Activated T-cell treated with anti-CD3 and anti-CD28 coated beads, Interleukin-2, amount 50 U/mL, for 24 hours (primary cell): ENCODE data around the gene SLC22A23.

Experiments used
- DNase-seq: peaks from one replicate; pipeline ENCODE4 v3.0.0-alpha.2; 2020
- H3K27ac Mint-ChIP-seq: 2 replicates; pipeline ENCODE4 v1.8.0; 2020; ENCODE audit warnings: mild to moderate bottlenecking, mixed read lengths
- H3K27me3 Mint-ChIP-seq: 2 replicates; pipeline ENCODE4 v1.8.0; 2020; ENCODE audit warnings: mixed read lengths
- H3K36me3 Mint-ChIP-seq: 2 replicates; pipeline ENCODE4 v1.8.0; 2020; ENCODE audit warnings: low read depth, mixed read lengths
- H3K4me1 Mint-ChIP-seq: 2 replicates; pipeline ENCODE4 v1.8.0; 2020; ENCODE audit warnings: low read depth, mixed read lengths
- H3K4me3 Mint-ChIP-seq: 2 replicates; pipeline ENCODE4 v1.8.0; 2020; ENCODE audit warnings: mild to moderate bottlenecking, moderate library complexity, mixed read lengths
- H3K9me3 Mint-ChIP-seq: 2 replicates; pipeline ENCODE4 v1.8.0; 2020; ENCODE audit warnings: mixed read lengths

Gene SLC22A23

GRCh38 chr6:3411967-3412778 is 44.7 kb downstream of the SLC22A23 start:
- H3K27ac Mint-ChIP-seq, result no peak overlapping the region
- H3K4me1 Mint-ChIP-seq, result peaks cover 15% of the 10 kb centered on the region
- no peak overlapping the region for H3K4me3 Mint-ChIP-seq
- H3K9me3 Mint-ChIP-seq, result no peaks in the 10 kb centered on the region
- no peaks in the 10 kb centered on the region for H3K36me3 Mint-ChIP-seq
- DNase-seq, result no peak
- H3K27me3 Mint-ChIP-seq, result no peaks in the 10 kb centered on the region

- Mint-ChIP-seq H3K27ac (no peak overlapping the region), H3K9me3 (no peaks in the 10 kb centered on the region), H3K4me3 (no peak overlapping the region), H3K36me3 (no peaks in the 10 kb centered on the region), H3K4me1 (peaks cover 15% of the 10 kb centered on the region), H3K27me3 (no peaks in the 10 kb centered on the region)
- DNase-seq, result peak; percentile 48
Observed at GRCh38 chr6:3410385-3411360, 46.2 kb downstream of the SLC22A23 start.

- Mint-ChIP-seq H3K4me3 (no peak overlapping the region), H3K27ac (no peak overlapping the region), H3K27me3 (no peaks in the 10 kb centered on the region), H3K36me3 (no peaks in the 10 kb centered on the region), H3K4me1 (peaks cover 12% of the 10 kb centered on the region), H3K9me3 (no peaks in the 10 kb centered on the region)
- no peak for DNase-seq
Observed at GRCh38 chr6:3409699-3410384, 47.0 kb downstream of the SLC22A23 start.

GRCh38 chr6:3408665-3409064 is 48.2 kb downstream of the SLC22A23 start:
- peaks cover 5% of the 10 kb centered on the region for H3K4me1 Mint-ChIP-seq
- no peaks in the 10 kb centered on the region for H3K9me3 Mint-ChIP-seq
- H3K27me3 Mint-ChIP-seq, result no peaks in the 10 kb centered on the region
- DNase-seq, result no peak
- H3K36me3 Mint-ChIP-seq, result no peaks in the 10 kb centered on the region
- no peak overlapping the region for H3K4me3 Mint-ChIP-seq
- H3K27ac Mint-ChIP-seq, result no peak overlapping the region

- no peak for DNase-seq
- Mint-ChIP-seq H3K27me3 (no peaks in the 10 kb centered on the region), H3K27ac (no peak overlapping the region), H3K4me1 (peaks cover 5% of the 10 kb centered on the region), H3K36me3 (no peaks in the 10 kb centered on the region), H3K4me3 (no peak overlapping the region), H3K9me3 (no peaks in the 10 kb centered on the region)
Observed at GRCh38 chr6:3407840-3408239, 49.0 kb downstream of the SLC22A23 start.

- H3K36me3 Mint-ChIP-seq, result no peaks in the 10 kb centered on the region
- H3K4me1 Mint-ChIP-seq, result peaks cover 5% of the 10 kb centered on the region
- no peaks in the 10 kb centered on the region for H3K9me3 Mint-ChIP-seq
- H3K27ac Mint-ChIP-seq, result no peak overlapping the region
- DNase-seq, result no peak
- no peaks in the 10 kb centered on the region for H3K27me3 Mint-ChIP-seq
- H3K4me3 Mint-ChIP-seq, result no peak overlapping the region
Observed at GRCh38 chr6:3406891-3407809, 49.7 kb downstream of the SLC22A23 start.

- Mint-ChIP-seq H3K36me3 (no peaks in the 10 kb centered on the region), H3K4me3 (no peak overlapping the region), H3K4me1 (peaks cover 5% of the 10 kb centered on the region), H3K27me3 (no peaks in the 10 kb centered on the region), H3K27ac (no peak overlapping the region), H3K9me3 (no peaks in the 10 kb centered on the region)
- DNase-seq, result no peak
Observed at GRCh38 chr6:3406362-3406821, 50.5 kb downstream of the SLC22A23 start.

- H3K4me1 Mint-ChIP-seq, result peaks cover under 1% of the 10 kb centered on the region
- H3K27ac Mint-ChIP-seq, result no peak overlapping the region
- no peak overlapping the region for H3K4me3 Mint-ChIP-seq
- DNase-seq, result no peak
- no peaks in the 10 kb centered on the region for H3K9me3 Mint-ChIP-seq
- H3K27me3 Mint-ChIP-seq, result no peaks in the 10 kb centered on the region
- H3K36me3 Mint-ChIP-seq, result no peaks in the 10 kb centered on the region
Observed at GRCh38 chr6:3405679-3406078, 51.2 kb downstream of the SLC22A23 start.

- H3K4me3 Mint-ChIP-seq, result no peak overlapping the region
- H3K27me3 Mint-ChIP-seq, result no peaks in the 10 kb centered on the region
- no peaks in the 10 kb centered on the region for H3K9me3 Mint-ChIP-seq
- H3K4me1 Mint-ChIP-seq, result no peaks in the 10 kb centered on the region
- H3K36me3 Mint-ChIP-seq, result no peaks in the 10 kb centered on the region
- no peak for DNase-seq
- H3K27ac Mint-ChIP-seq, result no peak overlapping the region
Observed at GRCh38 chr6:3405182-3405518, 51.7 kb downstream of the SLC22A23 start.

- H3K27ac Mint-ChIP-seq, result no peak overlapping the region
- H3K4me1 Mint-ChIP-seq, result no peaks in the 10 kb centered on the region
- no peaks in the 10 kb centered on the region for H3K27me3 Mint-ChIP-seq
- H3K36me3 Mint-ChIP-seq, result no peaks in the 10 kb centered on the region
- no peak for DNase-seq
- H3K9me3 Mint-ChIP-seq, result no peaks in the 10 kb centered on the region
- H3K4me3 Mint-ChIP-seq, result no peak overlapping the region
Observed at GRCh38 chr6:3403238-3404173, 53.3 kb downstream of the SLC22A23 start.

GRCh38 chr6:3402310-3403237 is 54.3 kb downstream of the SLC22A23 start:
- DNase-seq, result no peak
- Mint-ChIP-seq H3K27ac (no peak overlapping the region), H3K27me3 (no peaks in the 10 kb centered on the region), H3K4me1 (no peaks in the 10 kb centered on the region), H3K4me3 (no peak overlapping the region), H3K9me3 (no peaks in the 10 kb centered on the region), H3K36me3 (no peaks in the 10 kb centered on the region)

- no peak overlapping the region for H3K4me3 Mint-ChIP-seq
- H3K4me1 Mint-ChIP-seq, result no peaks in the 10 kb centered on the region
- no peak for DNase-seq
- H3K27ac Mint-ChIP-seq, result no peak overlapping the region
- H3K36me3 Mint-ChIP-seq, result no peaks in the 10 kb centered on the region
- H3K27me3 Mint-ChIP-seq, result no peaks in the 10 kb centered on the region
- no peaks in the 10 kb centered on the region for H3K9me3 Mint-ChIP-seq
Observed at GRCh38 chr6:3400162-3400561, 56.7 kb downstream of the SLC22A23 start.
